Hepatocyte (in vitro differentiated cells): ENCODE measurements around the gene STAC3. TPM values are rescaled to one million over a fixed set of nuclear protein-coding genes. Genes with fewer than 3 reads are reported as not detected.

Experiments
- DNase-seq: peaks from one replicate; pipeline ENCODE4 v3.0.0-alpha.2; 2016; ENCODE audit warnings: low spot score
- H2AFZ ChIP-seq: fragments of 200-600 bp; sonication (generic); 2 replicates; pipeline ENCODE4 v1.6.0; 2016; ENCODE audit warnings: antibody characterized with exemption, mild to moderate bottlenecking
- H3K27ac ChIP-seq: fragments of 200-600 bp; sonication (generic); 2 replicates; pipeline ENCODE4 v1.5.1; 2016; ENCODE audit warnings: mild to moderate bottlenecking
- H3K27me3 ChIP-seq: fragments of 200-600 bp; sonication (generic); 2 replicates; pipeline ENCODE4 v1.6.1; 2016
- H3K36me3 ChIP-seq: fragments of 200-600 bp; sonication (generic); replicated peaks from 2 replicates; pipeline ENCODE4 v1.5.1; 2016; ENCODE audit warnings: low read depth; ENCODE audit not compliant: insufficient read depth
- H3K4me1 ChIP-seq: fragments of 200-600 bp; sonication (generic); 2 replicates; pipeline ENCODE4 v1.5.1; 2016; ENCODE audit warnings: mild to moderate bottlenecking, moderate library complexity; ENCODE audit not compliant: insufficient read depth
- H3K4me2 ChIP-seq: fragments of 200-600 bp; sonication (generic); 2 replicates; pipeline ENCODE4 v1.6.0; 2016
- H3K4me3 ChIP-seq: fragments of 200-600 bp; sonication (generic); 2 replicates; pipeline ENCODE4 v1.5.1; 2016; ENCODE audit warnings: mild to moderate bottlenecking
- H3K79me2 ChIP-seq: fragments of 200-600 bp; sonication (generic); 2 replicates; pipeline ENCODE4 v1.6.0; 2017; ENCODE audit warnings: mild to moderate bottlenecking
- H3K9me2 ChIP-seq: fragments of 200-600 bp; sonication (generic); replicated peaks from 2 replicates; pipeline ENCODE4 v1.6.0; 2017; ENCODE audit warnings: mild to moderate bottlenecking; ENCODE audit not compliant: insufficient read depth
- H3K9me3 ChIP-seq: fragments of 200-600 bp; sonication (generic); 2 replicates; pipeline ENCODE4 v1.5.1; 2016; ENCODE audit warnings: low read depth, mild to moderate bottlenecking
- H4K20me1 ChIP-seq: fragments of 200-600 bp; sonication (generic); 2 replicates; pipeline ENCODE4 v1.6.0; 2016; ENCODE audit warnings: mild to moderate bottlenecking; ENCODE audit not compliant: insufficient read depth, poor library complexity, severe bottlenecking
- EZH2 ChIP-seq: fragments of 200-600 bp; sonication (generic); IDR thresholded peaks from 2 replicates; pipeline ENCODE4 v1.6.1; 2016; ENCODE audit warnings: antibody characterized with exemption, mild to moderate bottlenecking, borderline replicate concordance
- EZH2phosphoT487 ChIP-seq: fragments of 200-600 bp; sonication (generic); IDR thresholded peaks from one replicate; pipeline ENCODE4 v1.6.1; 2018; ENCODE audit warnings: antibody characterized with exemption, mild to moderate bottlenecking, low read depth, moderate library complexity; ENCODE audit not compliant: unreplicated experiment, severe bottlenecking
- WGBS: methylation state at CpG from one replicate; pipeline ENCODE4 v1.1.6; 2016; ENCODE audit warnings: low lambda C conversion rate; ENCODE audit errors: missing lambda C conversion rate; 5-methylcytosine and 5-hydroxymethylcytosine counted together
- polyA plus RNA-seq: library from polyadenylated mRNA; unstranded; fragments of >200 nt; fragmentation: Nextera tagmentation; extraction: Ambion mirVana; gene quantifications from 2 replicates; pipeline ENCODE4 v1.2.1, GENCODE V29; 2016
- total RNA-seq: library from RNA; depleted of rRNA; stranded (reverse); fragments of >200 nt; gene quantifications from 2 replicates; pipeline ENCODE4 v1.2.3, GENCODE V29; 2014
- TF ChIP-seq, protein P1 (sequence below): fragments of 200-600 bp; sonication (generic); IDR thresholded peaks from 2 replicates; pipeline ENCODE4 v1.5.1; 2016; ENCODE audit warnings: antibody characterized with exemption, mild to moderate bottlenecking; ENCODE audit not compliant: poor library complexity

STAC3 gene
- total and polyA plus RNA-seq, 2 experiments from 2014 or later = 0.23 to 0.83 TPM

DNA sequence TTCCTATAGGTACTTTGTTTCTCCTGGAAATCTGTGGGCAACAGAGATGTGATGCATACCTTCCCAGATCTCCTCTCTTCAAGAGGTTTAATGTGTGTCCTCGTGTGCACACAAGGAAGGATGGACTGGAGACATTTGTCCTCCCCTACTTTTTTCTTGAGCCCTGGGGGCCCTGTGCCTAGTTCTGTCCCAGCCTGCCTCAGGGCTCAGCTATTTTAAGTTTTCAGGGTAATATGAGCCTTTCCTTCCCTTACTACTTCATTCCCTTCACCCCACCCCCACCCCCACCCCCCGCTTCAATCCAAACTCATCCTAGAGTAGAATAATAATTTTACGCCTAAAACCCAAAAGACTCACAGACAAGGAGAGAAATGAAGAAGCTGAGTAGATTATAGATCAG is 446 bp downstream of the STAC3 start:
- 81% methylated on average over 3 of the region's 3 CpGs for WGBS
- Histone ChIP-seq H3K27ac (no peak overlapping the region), H3K36me3 (no peaks in the 10 kb centered on the region), H3K4me3 (no peak overlapping the region), H3K9me2 (no peaks in the 10 kb centered on the region), H2AFZ (no peak overlapping the region), H3K9me3 (no peaks in the 10 kb centered on the region), H3K79me2 (no peaks in the 10 kb centered on the region), H3K4me2 (no peak overlapping the region), H4K20me1 (no peaks in the 10 kb centered on the region), H3K27me3 (no peaks in the 10 kb centered on the region), H3K4me1 (no peaks in the 10 kb centered on the region)
- TF ChIP-seq EZH2phosphoT487 = no peak
- TF ChIP-seq, protein P1, sequence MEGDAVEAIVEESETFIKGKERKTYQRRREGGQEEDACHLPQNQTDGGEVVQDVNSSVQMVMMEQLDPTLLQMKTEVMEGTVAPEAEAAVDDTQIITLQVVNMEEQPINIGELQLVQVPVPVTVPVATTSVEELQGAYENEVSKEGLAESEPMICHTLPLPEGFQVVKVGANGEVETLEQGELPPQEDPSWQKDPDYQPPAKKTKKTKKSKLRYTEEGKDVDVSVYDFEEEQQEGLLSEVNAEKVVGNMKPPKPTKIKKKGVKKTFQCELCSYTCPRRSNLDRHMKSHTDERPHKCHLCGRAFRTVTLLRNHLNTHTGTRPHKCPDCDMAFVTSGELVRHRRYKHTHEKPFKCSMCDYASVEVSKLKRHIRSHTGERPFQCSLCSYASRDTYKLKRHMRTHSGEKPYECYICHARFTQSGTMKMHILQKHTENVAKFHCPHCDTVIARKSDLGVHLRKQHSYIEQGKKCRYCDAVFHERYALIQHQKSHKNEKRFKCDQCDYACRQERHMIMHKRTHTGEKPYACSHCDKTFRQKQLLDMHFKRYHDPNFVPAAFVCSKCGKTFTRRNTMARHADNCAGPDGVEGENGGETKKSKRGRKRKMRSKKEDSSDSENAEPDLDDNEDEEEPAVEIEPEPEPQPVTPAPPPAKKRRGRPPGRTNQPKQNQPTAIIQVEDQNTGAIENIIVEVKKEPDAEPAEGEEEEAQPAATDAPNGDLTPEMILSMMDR = no peak
- TF ChIP-seq EZH2 = no peak
- DNase-seq = no peak

DNA sequence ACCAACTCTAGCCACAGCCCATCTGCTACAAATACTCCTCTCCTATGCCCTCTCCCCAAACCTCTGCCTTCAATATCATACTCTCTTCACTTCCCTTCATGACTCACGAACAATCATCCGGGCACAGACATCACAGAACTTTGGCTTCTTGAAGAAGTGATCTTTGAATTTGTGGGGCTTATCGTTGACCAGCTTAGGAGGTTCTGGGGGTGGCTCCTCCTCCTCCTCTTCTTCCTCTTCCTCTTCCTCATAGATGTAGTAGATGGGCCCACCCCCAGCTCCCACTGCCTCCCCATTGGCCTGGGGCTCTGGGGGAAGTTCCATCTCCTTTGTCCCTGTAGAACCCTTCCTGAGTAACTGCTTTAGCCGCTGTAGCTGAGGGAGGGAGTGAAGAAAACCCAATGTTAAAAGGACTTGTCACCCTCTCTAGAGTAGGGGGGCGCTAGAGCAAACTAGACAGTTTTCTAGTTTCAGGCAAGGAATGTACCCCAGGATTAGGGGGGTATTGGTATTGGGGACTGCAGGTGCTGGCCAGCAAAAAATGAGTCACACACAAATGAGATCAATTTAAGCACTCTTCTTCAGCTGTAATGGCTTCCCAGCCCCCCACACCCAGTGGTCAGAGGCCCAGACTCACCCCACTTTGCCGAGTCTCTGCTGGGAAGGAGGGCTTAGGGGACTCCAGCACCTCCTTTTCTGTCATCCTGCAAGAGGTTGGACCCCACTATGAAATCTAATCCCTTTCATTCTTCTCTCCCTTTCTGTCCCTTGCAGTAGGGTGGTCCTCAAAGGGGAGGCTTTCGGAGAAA is 1.8 kb downstream of the STAC3 start:
- H3K36me3 ChIP-seq = no peaks in the 10 kb centered on the region
- H3K27ac ChIP-seq = no peak overlapping the region
- H3K4me1 ChIP-seq = no peaks in the 10 kb centered on the region
- 90% methylated on average over 7 of the region's 7 CpGs for WGBS
- H3K9me2 ChIP-seq = no peaks in the 10 kb centered on the region
- H3K4me2 ChIP-seq = no peak overlapping the region
- no peaks in the 10 kb centered on the region for H4K20me1 ChIP-seq
- H3K79me2 ChIP-seq = no peaks in the 10 kb centered on the region
- H3K4me3 ChIP-seq = no peak overlapping the region
- H3K9me3 ChIP-seq = no peaks in the 10 kb centered on the region
- H2AFZ ChIP-seq = no peak overlapping the region
- no peak for TF ChIP-seq EZH2
- TF ChIP-seq EZH2phosphoT487 = no peak
- TF ChIP-seq, protein P1 = no peak
- no peak for DNase-seq
- H3K27me3 ChIP-seq = no peaks in the 10 kb centered on the region

- Histone ChIP-seq H3K4me1 (peaks cover 18% of the 10 kb centered on the region), H3K27me3 (peaks cover 12% of the 10 kb centered on the region), H3K9me3 (no peaks in the 10 kb centered on the region), H4K20me1 (peaks cover 3% of the 10 kb centered on the region), H3K36me3 (no peaks in the 10 kb centered on the region), H3K4me2 (no peak overlapping the region), H3K9me2 (no peaks in the 10 kb centered on the region), H2AFZ (no peak overlapping the region), H3K27ac (no peak overlapping the region), H3K79me2 (no peaks in the 10 kb centered on the region), H3K4me3 (no peak overlapping the region)
- 93% methylated on average over 1 of the region's 1 CpG for WGBS
- DNase-seq = no peak
- TF ChIP-seq, protein P1 = no peak
- TF ChIP-seq EZH2phosphoT487 (no peak), EZH2 (no peak)
These were observed 3.9 kb downstream of the STAC3 start for GRCh38 chr12:57247041-57247440.
